C4-2B (cell line): ENCODE measurements around the gene NEK9.
"Not testable (repeated sequence)": the region's sequence is repeated elsewhere in the genome, so short reads cannot be mapped to it uniquely, and the experiment has no call there.

Source experiments
- H3K27ac ChIP-seq: fragments of 450-650 bp; 2 replicates; pipeline ENCODE4 v1.5.1; 2017
- ZFX ChIP-seq: fragments of 450-650 bp; IDR thresholded peaks from 2 replicates; pipeline ENCODE4 v1.6.1; 2017
- TF ChIP-seq, protein P1 (sequence below): fragments of 450-650 bp; conservative IDR thresholded peaks from 2 replicates; pipeline ENCODE4 v1.5.1; 2017; ENCODE audit warnings: mild to moderate bottlenecking

The NEK9 gene

DNA sequence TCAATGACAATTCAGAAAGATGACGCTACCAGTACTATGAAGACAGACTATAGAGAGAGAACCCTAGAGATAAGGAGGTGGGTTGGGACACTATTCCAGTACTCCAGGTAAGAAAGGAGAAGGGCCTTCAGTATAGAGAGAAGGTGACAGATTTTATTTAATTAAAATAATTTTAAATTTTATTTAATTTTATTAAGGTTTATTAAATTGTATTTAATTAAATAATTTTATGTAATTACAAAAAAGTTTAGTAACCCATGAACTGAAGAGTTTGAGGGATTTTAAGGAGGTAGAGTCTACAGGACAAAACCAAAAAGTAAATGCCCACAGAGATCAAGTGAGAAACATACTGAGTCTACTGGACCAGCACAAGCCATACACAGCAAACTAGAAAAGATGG lies 29.3 kb upstream of the NEK9 start:
- H3K27ac ChIP-seq, result no peak overlapping the region
- no peak for TF ChIP-seq ZFX
- TF ChIP-seq, protein P1, sequence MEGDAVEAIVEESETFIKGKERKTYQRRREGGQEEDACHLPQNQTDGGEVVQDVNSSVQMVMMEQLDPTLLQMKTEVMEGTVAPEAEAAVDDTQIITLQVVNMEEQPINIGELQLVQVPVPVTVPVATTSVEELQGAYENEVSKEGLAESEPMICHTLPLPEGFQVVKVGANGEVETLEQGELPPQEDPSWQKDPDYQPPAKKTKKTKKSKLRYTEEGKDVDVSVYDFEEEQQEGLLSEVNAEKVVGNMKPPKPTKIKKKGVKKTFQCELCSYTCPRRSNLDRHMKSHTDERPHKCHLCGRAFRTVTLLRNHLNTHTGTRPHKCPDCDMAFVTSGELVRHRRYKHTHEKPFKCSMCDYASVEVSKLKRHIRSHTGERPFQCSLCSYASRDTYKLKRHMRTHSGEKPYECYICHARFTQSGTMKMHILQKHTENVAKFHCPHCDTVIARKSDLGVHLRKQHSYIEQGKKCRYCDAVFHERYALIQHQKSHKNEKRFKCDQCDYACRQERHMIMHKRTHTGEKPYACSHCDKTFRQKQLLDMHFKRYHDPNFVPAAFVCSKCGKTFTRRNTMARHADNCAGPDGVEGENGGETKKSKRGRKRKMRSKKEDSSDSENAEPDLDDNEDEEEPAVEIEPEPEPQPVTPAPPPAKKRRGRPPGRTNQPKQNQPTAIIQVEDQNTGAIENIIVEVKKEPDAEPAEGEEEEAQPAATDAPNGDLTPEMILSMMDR, result no peak

DNA sequence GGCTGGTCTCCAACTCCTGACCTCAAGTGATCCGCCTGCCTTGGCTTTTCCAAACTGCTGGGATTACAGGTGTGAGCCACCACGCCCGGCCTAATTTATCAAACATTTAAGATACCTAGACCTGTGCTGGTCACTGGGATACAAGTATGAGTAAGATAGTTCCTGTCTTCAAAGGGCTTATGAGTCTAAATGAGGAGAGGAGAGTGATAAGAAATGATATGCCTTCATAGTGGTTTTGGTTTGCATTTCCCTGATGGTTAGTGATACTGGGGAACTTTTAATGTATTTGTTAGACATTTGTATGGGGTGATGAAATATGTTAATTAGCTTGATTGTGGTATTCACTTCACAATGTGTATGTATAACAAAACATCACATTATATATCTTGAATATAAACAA lies 28.3 kb upstream of the NEK9 start:
- TF ChIP-seq, protein P1, result no peak
- no peak for TF ChIP-seq ZFX
- no peak overlapping the region for H3K27ac ChIP-seq

DNA sequence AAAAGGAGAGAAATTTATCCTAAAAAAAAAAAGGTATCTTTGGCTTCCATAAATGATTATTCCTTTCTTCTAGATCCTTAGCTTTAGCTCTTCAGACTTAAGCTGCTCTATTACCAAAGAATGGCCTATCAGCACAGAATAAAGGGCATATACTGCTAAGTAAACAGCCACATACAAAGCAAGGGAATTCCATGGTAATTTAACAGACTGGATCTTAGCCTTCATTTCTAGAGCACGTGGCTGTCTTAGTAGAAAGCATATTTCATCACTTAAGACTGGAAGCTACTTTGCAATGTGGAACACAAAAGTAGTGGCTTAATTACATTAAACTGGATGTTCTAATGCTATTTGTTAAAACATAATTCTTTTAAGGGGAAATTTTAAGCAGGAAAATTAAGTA lies 26.4 kb upstream of the NEK9 start:
- H3K27ac ChIP-seq, result no peak overlapping the region
- TF ChIP-seq ZFX, result no peak
- TF ChIP-seq, protein P1, result no peak

DNA sequence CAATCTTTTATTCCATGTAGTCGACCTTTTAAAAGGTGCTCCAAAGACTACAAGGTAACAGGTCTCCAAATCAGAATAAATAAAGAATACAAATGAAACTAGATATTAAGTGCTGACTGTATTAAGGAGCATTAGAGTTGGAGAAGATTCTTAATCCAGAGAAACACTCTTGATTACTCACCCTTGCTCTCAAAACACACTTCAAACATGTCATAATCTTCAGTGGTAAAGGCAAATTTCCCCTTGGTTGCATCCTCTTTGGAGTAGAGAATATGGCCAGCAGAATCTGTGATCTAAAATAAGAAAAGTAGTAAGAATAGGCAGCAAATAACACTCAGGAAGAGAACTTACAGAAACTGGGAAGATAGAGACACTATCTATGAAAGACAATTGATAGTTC lies 25.0 kb upstream of the NEK9 start:
- no peak for TF ChIP-seq ZFX
- TF ChIP-seq, protein P1, result no peak

DNA sequence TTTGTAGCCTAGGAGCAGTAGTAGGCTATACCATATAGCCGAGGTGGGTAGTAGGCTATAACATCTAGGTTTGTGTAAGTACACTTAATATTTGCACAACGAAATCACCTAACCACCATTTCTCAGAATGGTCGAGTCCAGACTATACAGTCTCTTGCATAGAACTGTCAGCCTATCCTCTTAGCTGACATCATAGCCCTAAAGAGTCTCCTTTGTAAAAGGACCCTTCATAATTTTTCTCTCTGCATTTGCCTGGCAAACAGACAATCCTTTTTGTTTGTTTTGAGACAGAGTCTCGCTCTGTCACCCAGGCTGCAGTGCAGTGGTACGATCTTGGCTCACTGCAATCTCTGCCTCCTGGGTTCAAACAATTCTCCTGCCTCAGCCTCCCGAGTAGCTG lies 23.8 kb upstream of the NEK9 start:
- H3K27ac ChIP-seq, result not testable (repeated sequence)

More for the DNA sequence above, 25.0 kb upstream of the NEK9 start:
- no peak overlapping the region for H3K27ac ChIP-seq

DNA sequence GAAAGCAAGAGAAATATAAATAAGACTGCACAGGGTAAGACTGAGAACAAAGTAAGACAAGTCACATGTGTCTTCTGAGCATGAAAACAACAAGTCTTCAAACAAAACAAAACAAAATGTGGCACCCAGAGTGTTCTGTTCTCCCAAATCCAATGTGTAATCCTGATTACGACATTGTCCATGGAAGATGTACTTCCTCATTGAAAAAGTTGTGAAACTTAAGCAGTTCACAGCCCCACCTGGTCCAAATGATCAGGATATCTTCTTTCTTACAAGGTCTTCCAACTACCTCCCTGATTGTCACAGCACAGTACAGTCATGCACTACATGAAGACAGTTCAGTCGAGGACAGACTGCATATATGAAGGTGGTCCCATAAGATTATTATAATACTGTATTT lies 23.3 kb upstream of the NEK9 start:
- no peak overlapping the region for H3K27ac ChIP-seq
- no peak for TF ChIP-seq ZFX
- TF ChIP-seq, protein P1, result no peak

DNA sequence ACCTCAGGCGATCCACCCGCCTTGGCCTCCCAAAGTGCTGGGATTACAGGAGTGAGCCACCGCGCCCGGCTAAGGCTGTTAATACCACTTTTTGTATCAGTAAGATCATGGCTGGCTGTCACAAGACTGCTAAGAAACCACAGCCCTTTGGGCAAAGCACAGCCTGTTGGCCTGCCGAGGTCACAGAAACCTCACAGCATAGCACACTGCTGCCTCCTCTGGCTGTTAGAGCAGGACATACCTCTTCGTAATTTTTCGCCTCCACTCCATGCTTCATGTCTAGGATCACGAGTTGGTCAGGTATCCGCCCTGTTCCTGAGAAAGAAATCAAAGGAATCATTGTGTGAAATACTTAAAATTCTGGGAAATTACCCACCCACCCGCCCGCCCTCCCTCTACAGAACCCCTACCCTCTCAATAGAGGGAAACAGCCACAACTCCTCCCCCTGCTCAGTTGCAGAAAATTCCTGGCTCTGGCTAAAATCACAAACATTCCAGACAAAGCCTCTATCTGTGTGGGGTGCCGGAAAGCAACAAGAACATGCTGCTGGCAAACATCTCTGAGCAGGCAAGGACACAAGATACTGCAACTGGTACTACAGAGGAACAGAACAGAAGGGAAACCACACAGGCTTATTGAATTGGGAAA lies 20.7 kb upstream of the NEK9 start:
- no peak overlapping the region for H3K27ac ChIP-seq
- TF ChIP-seq, protein P1, result no peak
- TF ChIP-seq ZFX, result no peak

DNA sequence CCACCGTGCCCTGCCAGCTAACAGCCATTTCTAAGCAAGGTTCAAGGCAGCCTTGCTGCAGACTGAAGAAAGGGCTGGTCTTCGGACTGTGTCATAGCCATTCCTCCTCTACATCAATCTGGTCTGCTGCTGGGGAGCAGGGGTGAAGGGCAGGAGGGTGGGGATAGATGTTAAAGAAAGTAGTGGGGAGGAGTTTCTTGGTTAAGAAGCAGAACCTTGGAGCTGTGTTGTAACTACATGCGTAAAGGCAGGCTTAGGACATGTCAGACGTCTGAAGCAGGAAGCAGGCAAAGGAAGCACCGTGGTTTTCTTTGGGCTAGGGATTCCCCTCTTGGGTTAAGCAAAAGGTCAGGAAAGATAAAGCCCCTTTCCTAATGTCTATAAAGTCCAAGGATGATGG lies 18.1 kb upstream of the NEK9 start:
- no peak overlapping the region for H3K27ac ChIP-seq
- TF ChIP-seq, protein P1, result no peak
- no peak for TF ChIP-seq ZFX
